ENCODE measurements around the gene SLC1A5.
"Not testable (repeated sequence)": the region's sequence is repeated elsewhere in the genome, so short reads cannot be mapped to it uniquely, and the experiment has no call there.

SLC1A5 gene

DNA sequence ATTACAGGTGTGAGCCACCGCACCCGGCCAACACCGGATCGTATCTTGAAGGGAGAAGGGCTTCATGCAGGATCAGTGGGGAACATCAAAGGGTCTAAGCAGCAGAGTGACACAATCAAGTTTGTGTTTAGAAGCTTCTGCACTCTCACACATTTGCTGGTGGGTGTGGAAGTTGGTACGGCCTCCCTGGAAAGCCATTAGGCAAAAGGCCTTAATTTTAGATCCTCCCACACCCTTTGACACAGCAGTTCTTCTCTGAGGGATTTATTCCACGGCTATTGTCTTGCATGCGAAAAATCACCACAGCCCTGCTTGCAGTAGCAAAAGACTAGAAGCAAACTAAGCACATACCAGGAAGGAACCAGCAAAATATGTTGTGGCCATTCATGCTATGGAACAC lies 18.3 kb upstream of the SLC1A5 start:
- H3K9me2 ChIP-seq (ENCODE audit: low read depth, low read length): no peaks in the 10 kb centered on the region
- H3K9me3 ChIP-seq (ENCODE audit: low read length): no peaks in the 10 kb centered on the region
- no peaks in the 10 kb centered on the region for H3F3A ChIP-seq (ENCODE audit: insufficient read depth, low read length)
- no peaks in the 10 kb centered on the region for H3K27me3 ChIP-seq (ENCODE audit: insufficient read depth, low read length)
- H3K4me3 ChIP-seq (ENCODE audit: low read depth, low read length, poor library complexity, severe bottlenecking): no peak overlapping the region
- H3K9ac ChIP-seq (ENCODE audit: low read length): no peak overlapping the region
- H3K27ac ChIP-seq (ENCODE audit: low read depth, low read length, poor library complexity, severe bottlenecking): no peak overlapping the region
- H2AFZ ChIP-seq (ENCODE audit: low read length): no peak overlapping the region
- no peaks in the 10 kb centered on the region for H3K4me1 ChIP-seq (ENCODE audit: insufficient read depth, low read length, severe bottlenecking)
- TF ChIP-seq, protein P1, sequence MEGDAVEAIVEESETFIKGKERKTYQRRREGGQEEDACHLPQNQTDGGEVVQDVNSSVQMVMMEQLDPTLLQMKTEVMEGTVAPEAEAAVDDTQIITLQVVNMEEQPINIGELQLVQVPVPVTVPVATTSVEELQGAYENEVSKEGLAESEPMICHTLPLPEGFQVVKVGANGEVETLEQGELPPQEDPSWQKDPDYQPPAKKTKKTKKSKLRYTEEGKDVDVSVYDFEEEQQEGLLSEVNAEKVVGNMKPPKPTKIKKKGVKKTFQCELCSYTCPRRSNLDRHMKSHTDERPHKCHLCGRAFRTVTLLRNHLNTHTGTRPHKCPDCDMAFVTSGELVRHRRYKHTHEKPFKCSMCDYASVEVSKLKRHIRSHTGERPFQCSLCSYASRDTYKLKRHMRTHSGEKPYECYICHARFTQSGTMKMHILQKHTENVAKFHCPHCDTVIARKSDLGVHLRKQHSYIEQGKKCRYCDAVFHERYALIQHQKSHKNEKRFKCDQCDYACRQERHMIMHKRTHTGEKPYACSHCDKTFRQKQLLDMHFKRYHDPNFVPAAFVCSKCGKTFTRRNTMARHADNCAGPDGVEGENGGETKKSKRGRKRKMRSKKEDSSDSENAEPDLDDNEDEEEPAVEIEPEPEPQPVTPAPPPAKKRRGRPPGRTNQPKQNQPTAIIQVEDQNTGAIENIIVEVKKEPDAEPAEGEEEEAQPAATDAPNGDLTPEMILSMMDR (IDR thresholded peaks at IDR 0.05; ENCODE audit: low read length): no peak
- TF ChIP-seq EZH2 (IDR thresholded peaks at IDR 0.05; ENCODE audit: borderline replicate concordance, low read length): no peak
- H3K36me3 ChIP-seq (ENCODE audit: insufficient read depth, low read length): no peaks in the 10 kb centered on the region
- no peak overlapping the region for H3K4me2 ChIP-seq (ENCODE audit: low read length)
- no peaks in the 10 kb centered on the region for H3K79me2 ChIP-seq (ENCODE audit: insufficient read depth, low read length)
- no peaks in the 10 kb centered on the region for H4K20me1 ChIP-seq (ENCODE audit: insufficient read depth, low read length)

DNA sequence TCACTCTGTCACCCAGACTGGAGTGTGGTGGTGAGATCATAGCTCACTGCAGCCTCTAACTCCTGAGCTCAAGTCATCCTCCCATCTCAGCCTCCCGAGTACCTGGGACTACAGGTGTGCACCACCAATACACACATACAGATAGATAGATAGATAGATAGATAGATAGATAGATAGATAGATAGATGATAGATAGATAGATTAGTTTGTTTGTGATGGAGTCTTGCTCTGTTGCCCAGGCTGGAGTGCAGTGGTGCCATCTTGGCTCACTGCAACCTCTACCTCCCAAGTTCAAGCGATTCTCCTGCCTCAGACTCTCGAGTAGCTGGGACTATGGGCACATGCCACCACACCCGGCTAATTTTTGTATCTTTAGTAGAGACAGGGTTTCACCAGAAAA lies 16.0 kb upstream of the SLC1A5 start:
- H3K79me2 ChIP-seq (ENCODE audit: insufficient read depth, low read length); H3K9me2 ChIP-seq (ENCODE audit: low read depth, low read length); H2AFZ ChIP-seq (ENCODE audit: low read length); H3F3A ChIP-seq (ENCODE audit: insufficient read depth, low read length); H3K9ac ChIP-seq (ENCODE audit: low read length); H3K4me2 ChIP-seq (ENCODE audit: low read length); H4K20me1 ChIP-seq (ENCODE audit: insufficient read depth, low read length); H3K27me3 ChIP-seq (ENCODE audit: insufficient read depth, low read length); H3K4me1 ChIP-seq (ENCODE audit: insufficient read depth, low read length, severe bottlenecking); H3K9me3 ChIP-seq (ENCODE audit: low read length); H3K27ac ChIP-seq (ENCODE audit: low read depth, low read length, poor library complexity, severe bottlenecking); H3K4me3 ChIP-seq (ENCODE audit: low read depth, low read length, poor library complexity, severe bottlenecking); H3K36me3 ChIP-seq (ENCODE audit: insufficient read depth, low read length): not testable (repeated sequence)

DNA sequence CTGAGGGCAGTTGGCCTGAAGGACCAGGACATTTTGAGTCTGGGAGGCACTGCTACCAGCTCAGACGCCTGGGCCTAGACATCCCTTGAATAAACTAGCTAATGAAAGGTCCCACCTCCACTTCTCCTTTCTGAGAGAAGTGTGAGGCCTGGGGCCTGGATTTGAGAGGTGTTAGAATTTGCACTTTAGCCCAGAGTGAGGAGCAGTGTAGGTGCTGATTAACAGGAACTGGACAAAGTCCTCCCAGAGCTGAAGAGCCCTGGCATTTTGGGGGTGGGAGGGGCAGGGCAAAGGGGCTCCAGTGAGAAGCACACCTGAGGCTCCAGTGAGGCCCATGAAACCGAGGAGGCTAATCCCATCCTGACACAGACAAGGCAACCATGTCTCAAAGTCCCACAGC lies 15.2 kb upstream of the SLC1A5 start:
- Histone ChIP-seq H3K9me3 (ENCODE audit: low read length) (no peaks in the 10 kb centered on the region), H3K27ac (ENCODE audit: low read depth, low read length, poor library complexity, severe bottlenecking) (no peak overlapping the region), H2AFZ (ENCODE audit: low read length) (no peak overlapping the region), H3K79me2 (ENCODE audit: insufficient read depth, low read length) (no peaks in the 10 kb centered on the region), H3K27me3 (ENCODE audit: insufficient read depth, low read length) (no peaks in the 10 kb centered on the region; the same call in 1 of the 2 replicates), H3K4me1 (ENCODE audit: insufficient read depth, low read length, severe bottlenecking) (no peaks in the 10 kb centered on the region), H3F3A (ENCODE audit: insufficient read depth, low read length) (no peaks in the 10 kb centered on the region), H4K20me1 (ENCODE audit: insufficient read depth, low read length) (no peaks in the 10 kb centered on the region), H3K4me2 (ENCODE audit: low read length) (no peak overlapping the region), H3K9me2 (ENCODE audit: low read depth, low read length) (no peaks in the 10 kb centered on the region), H3K36me3 (ENCODE audit: insufficient read depth, low read length) (no peaks in the 10 kb centered on the region), H3K9ac (ENCODE audit: low read length) (no peak overlapping the region), H3K4me3 (ENCODE audit: low read depth, low read length, poor library complexity, severe bottlenecking) (no peak overlapping the region)
- TF ChIP-seq EZH2 (IDR thresholded peaks at IDR 0.05; ENCODE audit: borderline replicate concordance, low read length): no peak

DNA sequence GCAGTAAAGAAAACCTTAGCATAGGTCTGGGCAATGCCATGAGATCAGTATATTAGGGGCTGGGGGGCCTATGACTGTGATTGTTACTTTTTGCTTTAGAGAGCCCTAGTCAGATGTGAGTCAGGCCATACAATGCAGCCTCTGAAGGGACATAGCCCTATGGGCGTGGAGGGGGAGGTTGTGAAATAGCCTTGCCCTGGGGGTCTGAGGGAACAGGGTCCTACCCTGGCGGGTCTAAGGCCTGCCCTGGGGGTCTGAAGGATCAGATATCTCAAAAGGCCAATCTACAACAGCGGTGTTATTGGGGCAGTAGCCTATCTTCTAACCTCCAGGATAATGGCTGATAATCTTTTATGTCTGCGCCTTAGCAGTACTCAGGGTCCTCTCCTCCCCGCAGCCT lies 13.8 kb upstream of the SLC1A5 start:
- no peak overlapping the region for H2AFZ ChIP-seq (ENCODE audit: low read length)
- H3K9ac ChIP-seq (ENCODE audit: low read length): no peak overlapping the region
- no peaks in the 10 kb centered on the region for H3K9me3 ChIP-seq (ENCODE audit: low read length)
- H3K4me3 ChIP-seq (ENCODE audit: low read depth, low read length, poor library complexity, severe bottlenecking): no peak overlapping the region
- H3K4me2 ChIP-seq (ENCODE audit: low read length): no peak overlapping the region
- H3K79me2 ChIP-seq (ENCODE audit: insufficient read depth, low read length): no peaks in the 10 kb centered on the region
- no peaks in the 10 kb centered on the region for H3K4me1 ChIP-seq (ENCODE audit: insufficient read depth, low read length, severe bottlenecking)
- TF ChIP-seq EZH2 (IDR thresholded peaks at IDR 0.05; ENCODE audit: borderline replicate concordance, low read length): no peak
- TF ChIP-seq, protein P1 (IDR thresholded peaks at IDR 0.05; ENCODE audit: low read length): no peak
- no peak overlapping the region for H3K27ac ChIP-seq (ENCODE audit: low read depth, low read length, poor library complexity, severe bottlenecking)
- H3F3A ChIP-seq (ENCODE audit: insufficient read depth, low read length): no peaks in the 10 kb centered on the region
- H3K36me3 ChIP-seq (ENCODE audit: insufficient read depth, low read length): no peaks in the 10 kb centered on the region
- no peaks in the 10 kb centered on the region for H4K20me1 ChIP-seq (ENCODE audit: insufficient read depth, low read length)
- no peaks in the 10 kb centered on the region for H3K9me2 ChIP-seq (ENCODE audit: low read depth, low read length)
- H3K27me3 ChIP-seq (ENCODE audit: insufficient read depth, low read length): no peaks in the 10 kb centered on the region; the same call in 1 of the 2 replicates
